ENCODE results near the gene ERBB4. TPM values are rescaled to one million over a fixed set of nuclear protein-coding genes. Genes with fewer than 3 reads are reported as not detected.

The ERBB4 gene
- total RNA-seq, 3 donors from 2014 or later: 1.6 to 53.1 (median 18.4) TPM

DNA sequence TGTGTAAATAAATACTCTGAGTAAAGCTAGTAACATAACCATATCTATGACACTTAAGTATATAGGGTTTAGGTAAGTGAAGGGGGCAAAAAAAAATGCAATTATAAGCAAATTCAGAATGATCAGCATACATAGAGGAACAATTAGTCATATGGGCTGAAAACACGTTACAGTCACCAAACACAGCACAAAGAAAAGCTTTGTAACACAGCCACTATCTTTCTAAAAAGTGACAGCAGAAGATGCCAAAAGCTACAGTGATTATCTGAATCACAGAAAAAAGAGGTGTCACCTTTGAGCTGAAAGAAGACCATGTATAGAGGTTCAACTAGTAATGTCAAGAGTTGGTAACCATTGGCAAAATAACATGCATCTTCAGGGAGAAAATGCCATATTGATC lies 115.5 kb downstream of the ERBB4 start:
- H3K27ac ChIP-seq: no peak overlapping the region
- TF ChIP-seq POLR2A (IDR thresholded peaks at IDR 0.05) (no peak), CTCF (IDR thresholded peaks at IDR 0.05) (no peak), POLR2AphosphoS5 (IDR thresholded peaks at IDR 0.05) (no peak)
- intact Hi-C loops (cut with DNase I; ENCODE audit: low total_unique reads): no loop called here

DNA sequence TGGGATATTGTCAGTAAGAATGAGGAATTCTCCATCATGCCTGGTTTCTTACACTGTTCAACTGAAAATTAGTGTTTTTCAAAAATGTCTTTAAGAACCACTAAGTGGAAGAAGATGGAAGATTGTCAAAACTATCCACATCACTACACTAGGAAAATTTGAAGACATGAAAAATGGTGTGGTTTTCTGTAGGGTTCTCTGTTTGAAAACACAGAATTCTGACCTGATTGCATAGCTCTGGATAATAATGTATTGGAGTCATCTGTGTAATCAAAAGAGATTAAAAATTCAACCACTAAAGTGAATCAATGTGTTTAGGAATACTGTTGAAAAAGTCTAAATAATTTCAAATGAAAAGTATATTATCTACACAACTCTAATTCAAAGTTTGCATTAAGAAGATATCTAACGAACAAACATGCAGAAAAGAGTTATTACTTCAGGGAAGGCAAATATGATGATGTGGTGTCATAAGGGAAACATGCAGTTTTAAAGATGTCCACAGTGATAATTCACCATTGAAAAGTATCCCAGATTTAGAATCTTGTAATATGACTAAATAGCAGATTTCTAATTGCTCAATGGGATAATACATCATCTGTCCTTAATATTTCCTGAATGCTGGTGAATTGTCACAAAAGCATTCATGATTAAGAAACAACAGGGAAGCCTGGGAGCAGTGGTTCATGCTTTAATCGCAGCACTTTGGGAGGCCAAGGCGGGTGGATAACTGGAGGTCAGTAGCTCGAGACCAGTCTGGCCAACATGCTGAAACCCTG lies 116.9 kb downstream of the ERBB4 start:
- Histone ChIP-seq H3K27ac (no peak overlapping the region), H3K9me3 (no peaks in the 10 kb centered on the region), H3K4me1 (no peaks in the 10 kb centered on the region), H3K36me3 (no peaks in the 10 kb centered on the region), H3K27me3 (no peaks in the 10 kb centered on the region), H3K4me3 (no peak overlapping the region)
- no peak for DNase-seq (ENCODE audit: low spot score in 2 of 2)
- TF ChIP-seq POLR2AphosphoS5 (IDR thresholded peaks at IDR 0.05): no peak
- TF ChIP-seq POLR2A (IDR thresholded peaks at IDR 0.05): no peak
- no peak for TF ChIP-seq CTCF (IDR thresholded peaks at IDR 0.05)
- intact Hi-C loops (cut with DNase I; ENCODE audit: low total_unique reads): no loop called here

More for the DNA sequence above, 115.5 kb downstream of the ERBB4 start:
- no peaks in the 10 kb centered on the region for H3K36me3 ChIP-seq
- no peak overlapping the region for H3K4me3 ChIP-seq
- H3K27me3 ChIP-seq: no peaks in the 10 kb centered on the region
- no peaks in the 10 kb centered on the region for H3K4me1 ChIP-seq
- H3K9me3 ChIP-seq: no peaks in the 10 kb centered on the region
- no peak for DNase-seq (ENCODE audit: low spot score in 2 of 2)

- DNase-seq (ENCODE audit: low spot score in 2 of 2): no peak
- intact Hi-C loops (cut with DNase I; ENCODE audit: low total_unique reads): no loop called here
- H3K27ac ChIP-seq: no peak overlapping the region
- no peak overlapping the region for H3K4me3 ChIP-seq
- no peaks in the 10 kb centered on the region for H3K27me3 ChIP-seq
- no peaks in the 10 kb centered on the region for H3K9me3 ChIP-seq
- TF ChIP-seq CTCF (IDR thresholded peaks at IDR 0.05) (no peak), POLR2AphosphoS5 (IDR thresholded peaks at IDR 0.05) (no peak), POLR2A (IDR thresholded peaks at IDR 0.05) (no peak)
- H3K36me3 ChIP-seq: no peaks in the 10 kb centered on the region
- no peaks in the 10 kb centered on the region for H3K4me1 ChIP-seq
Measured at GRCh38 chr2:212416086-212416485, 122.5 kb downstream of the ERBB4 start.

GRCh38 chr2:212414767-212415211 lies 123.8 kb downstream of the ERBB4 start:
- no peaks in the 10 kb centered on the region for H3K4me1 ChIP-seq
- H3K4me3 ChIP-seq: no peak overlapping the region
- TF ChIP-seq POLR2A (IDR thresholded peaks at IDR 0.05) (no peak), POLR2AphosphoS5 (IDR thresholded peaks at IDR 0.05) (no peak), CTCF (IDR thresholded peaks at IDR 0.05) (no peak)
- no peaks in the 10 kb centered on the region for H3K9me3 ChIP-seq
- H3K27ac ChIP-seq: no peak overlapping the region
- intact Hi-C loops (cut with DNase I; ENCODE audit: low total_unique reads): no loop called here
- H3K27me3 ChIP-seq: no peaks in the 10 kb centered on the region
- DNase-seq (ENCODE audit: low spot score in 2 of 2): no peak
- H3K36me3 ChIP-seq: no peaks in the 10 kb centered on the region

GRCh38 chr2:212409560-212409959 lies 129.0 kb downstream of the ERBB4 start:
- intact Hi-C loops (cut with DNase I; ENCODE audit: low total_unique reads): no loop called here
- TF ChIP-seq POLR2A (IDR thresholded peaks at IDR 0.05): no peak
- TF ChIP-seq CTCF (IDR thresholded peaks at IDR 0.05): no peak
- TF ChIP-seq POLR2AphosphoS5 (IDR thresholded peaks at IDR 0.05): no peak
- Histone ChIP-seq H3K36me3 (no peaks in the 10 kb centered on the region), H3K4me1 (no peaks in the 10 kb centered on the region), H3K27me3 (no peaks in the 10 kb centered on the region), H3K9me3 (no peaks in the 10 kb centered on the region), H3K4me3 (no peak overlapping the region), H3K27ac (no peak overlapping the region)
- DNase-seq (ENCODE audit: low spot score in 2 of 2): no peak

Data from breast epithelium (tissue), 4 donors.